ENCODE data around the gene BANF2.

Gene BANF2

DNA sequence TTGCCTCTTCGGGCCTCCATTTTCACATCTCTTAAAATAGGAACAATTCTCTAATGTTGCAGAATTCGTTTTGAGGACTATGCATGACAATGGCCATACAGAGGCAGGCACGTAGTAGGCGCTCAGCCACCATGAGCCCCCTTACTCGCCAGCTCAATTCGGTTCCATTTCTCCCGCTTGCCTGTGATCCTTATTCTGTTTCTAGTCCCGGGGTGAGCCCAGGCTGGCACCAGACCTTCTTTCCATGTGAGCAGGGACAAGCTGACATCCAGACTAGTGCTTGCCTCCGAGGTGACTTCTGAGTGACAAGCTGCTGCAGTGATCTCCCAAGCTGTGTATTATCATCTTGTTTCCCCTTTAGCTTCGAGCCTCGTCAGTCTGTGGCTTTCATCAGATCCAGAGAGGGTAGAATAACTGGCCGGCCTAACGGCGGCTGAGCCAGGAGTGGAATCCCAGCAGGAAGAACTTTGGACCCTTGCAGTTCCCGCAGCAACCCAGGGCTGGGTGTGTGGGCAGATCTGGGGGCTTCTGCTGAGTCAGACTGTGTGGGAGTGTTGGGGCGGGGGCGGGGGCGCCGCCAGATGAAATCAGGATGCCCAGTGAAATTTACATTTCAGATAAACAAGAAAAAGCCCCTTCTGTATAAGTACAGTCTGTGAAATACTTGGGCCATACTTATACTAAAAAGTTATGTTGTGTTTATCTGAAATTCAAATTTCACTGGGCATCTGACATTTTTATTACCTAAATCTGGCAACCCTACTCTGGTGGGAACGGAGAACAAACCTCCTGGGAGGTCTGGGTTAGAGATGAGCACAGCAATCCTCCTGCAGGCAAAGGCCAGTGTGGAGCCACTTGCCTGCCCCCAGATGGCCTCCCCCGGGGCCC lies 10.9 kb downstream of the BANF2 start:
- DNase-seq: no peak

DNA sequence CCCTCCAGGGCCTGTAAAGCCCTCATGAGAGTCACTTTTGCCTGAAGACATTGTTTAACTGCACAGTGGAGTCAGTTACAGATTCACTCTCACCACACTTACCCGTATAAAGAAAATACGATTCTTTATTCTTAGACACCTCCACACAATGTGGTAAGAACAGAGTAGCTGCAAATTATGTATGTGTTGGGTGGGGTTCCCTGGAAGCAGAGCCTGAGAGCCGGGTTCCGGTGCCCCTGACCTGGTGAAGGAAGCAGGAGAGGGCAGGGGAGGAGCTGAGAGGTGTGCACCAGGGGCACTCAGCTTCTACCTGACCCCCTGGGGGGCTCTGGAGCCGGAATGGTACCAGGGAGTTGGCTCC lies 11.5 kb downstream of the BANF2 start:
- no peak for DNase-seq

DNA sequence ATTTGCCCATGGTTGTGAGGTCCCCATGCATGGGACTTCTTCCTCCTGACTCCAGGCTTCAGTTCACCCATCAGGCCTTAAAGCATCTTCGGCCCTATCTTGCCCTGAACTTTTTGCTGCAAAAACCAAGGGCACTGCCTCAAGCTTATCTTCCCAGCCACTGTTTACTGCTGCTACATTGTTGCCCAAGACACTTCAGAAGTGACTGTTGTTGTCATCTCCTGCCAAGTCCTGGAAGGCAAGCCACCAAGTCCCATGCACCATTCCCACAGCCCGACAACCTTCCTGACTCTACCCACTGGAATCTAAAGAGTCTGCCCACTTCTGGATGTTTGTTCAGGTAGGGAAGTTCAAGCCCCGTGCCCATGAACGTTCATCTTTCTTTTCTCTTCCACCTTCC lies 12.4 kb downstream of the BANF2 start:
- DNase-seq: no peak

DNA sequence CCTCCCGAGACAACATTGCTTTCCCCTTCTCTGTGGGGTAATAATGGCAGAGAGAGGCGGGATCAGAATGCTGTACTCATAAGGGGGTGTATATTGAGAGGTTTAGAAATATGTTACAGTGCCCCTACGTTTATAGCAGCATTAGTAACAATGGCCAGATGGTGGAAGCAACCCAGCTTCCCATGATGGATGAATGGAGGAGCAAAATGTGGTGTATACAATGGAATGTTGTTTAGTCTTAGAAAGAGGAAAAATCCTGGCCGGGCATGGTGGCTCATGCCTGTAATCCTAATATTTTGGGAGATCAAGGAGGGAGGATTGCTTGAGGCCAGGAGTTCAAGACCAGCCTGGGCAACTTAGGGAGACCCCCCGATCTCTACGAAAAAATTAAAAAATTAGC lies 12.9 kb downstream of the BANF2 start:
- no peak for DNase-seq

DNA sequence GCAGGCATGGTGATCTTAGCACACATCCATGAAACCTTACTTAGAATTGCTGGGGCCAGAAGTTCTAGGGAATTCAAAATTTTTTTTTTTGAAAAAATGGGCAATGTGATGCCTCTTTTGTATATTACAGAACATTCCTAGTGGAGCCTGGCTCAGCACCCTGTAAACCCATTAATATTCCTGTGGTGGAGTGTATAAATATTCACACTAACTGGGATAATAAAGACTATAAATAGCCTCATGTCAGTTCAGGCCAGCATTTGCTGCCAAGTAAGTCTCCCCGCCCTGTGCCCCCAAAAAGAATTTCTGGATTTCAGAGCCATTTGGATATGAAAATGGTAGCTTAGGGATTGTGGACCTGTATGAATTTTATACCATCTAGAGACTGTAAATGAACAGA lies 14.8 kb downstream of the BANF2 start:
- DNase-seq: no peak

DNA sequence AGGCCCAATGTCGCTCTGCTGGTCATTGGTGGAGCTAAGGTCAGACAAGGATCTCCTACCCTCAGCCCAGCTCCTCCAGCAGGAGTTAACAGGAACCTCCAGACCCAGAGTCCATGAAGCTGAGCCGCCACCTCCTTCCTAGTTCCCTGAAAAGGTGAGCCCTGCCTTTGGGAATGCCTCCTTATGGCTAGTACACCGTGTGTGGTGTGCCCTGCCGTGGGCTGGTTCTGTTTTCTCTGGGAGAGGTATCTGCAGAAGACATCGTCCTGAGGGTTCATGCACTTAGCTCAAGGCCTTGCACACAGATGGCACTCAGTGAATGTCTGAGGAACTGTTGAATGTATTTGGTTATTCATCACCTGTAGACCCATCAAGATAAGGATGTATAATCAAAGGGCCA lies 15.3 kb downstream of the BANF2 start:
- no peak for DNase-seq

DNA sequence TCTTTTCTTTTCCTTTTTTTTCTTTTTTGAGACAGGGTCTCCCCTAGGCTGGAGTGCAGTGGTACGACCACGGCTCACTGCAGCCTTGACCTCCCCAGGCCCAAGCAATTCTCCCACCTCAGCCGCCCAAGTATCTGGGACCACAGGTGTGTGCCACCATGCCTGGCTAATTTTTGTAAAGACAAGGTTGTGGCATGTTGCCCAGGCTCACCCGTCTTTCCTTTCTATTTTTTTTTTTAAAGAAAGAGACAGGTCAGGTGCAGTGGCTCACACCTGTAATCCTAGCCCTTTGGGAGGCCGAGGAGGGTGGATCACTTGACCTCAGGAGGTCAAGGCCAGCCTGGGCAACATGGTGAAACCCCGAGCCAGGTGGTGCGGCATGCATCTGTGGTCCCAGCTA lies 16.6 kb downstream of the BANF2 start:
- DNase-seq: no peak

DNA sequence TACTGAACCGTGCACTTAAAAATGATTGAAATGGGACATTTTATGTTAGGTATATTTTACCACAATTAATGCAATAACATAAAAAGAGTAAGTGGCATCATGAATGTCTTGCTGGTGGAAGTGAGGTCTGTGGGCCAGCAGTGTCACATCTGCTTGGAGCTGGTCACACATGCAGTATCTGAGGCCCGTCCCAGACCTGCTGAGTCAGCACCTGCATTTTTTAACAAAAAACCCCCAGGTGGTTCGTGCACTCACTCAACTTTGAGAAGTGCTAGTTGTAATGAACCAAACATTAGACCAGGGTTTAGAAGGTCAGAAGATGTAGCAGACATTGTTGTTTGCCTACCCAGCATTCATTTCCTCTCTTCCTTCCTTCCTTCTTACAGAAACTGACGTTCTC lies 21.0 kb downstream of the BANF2 start:
- no peak for DNase-seq

DNA sequence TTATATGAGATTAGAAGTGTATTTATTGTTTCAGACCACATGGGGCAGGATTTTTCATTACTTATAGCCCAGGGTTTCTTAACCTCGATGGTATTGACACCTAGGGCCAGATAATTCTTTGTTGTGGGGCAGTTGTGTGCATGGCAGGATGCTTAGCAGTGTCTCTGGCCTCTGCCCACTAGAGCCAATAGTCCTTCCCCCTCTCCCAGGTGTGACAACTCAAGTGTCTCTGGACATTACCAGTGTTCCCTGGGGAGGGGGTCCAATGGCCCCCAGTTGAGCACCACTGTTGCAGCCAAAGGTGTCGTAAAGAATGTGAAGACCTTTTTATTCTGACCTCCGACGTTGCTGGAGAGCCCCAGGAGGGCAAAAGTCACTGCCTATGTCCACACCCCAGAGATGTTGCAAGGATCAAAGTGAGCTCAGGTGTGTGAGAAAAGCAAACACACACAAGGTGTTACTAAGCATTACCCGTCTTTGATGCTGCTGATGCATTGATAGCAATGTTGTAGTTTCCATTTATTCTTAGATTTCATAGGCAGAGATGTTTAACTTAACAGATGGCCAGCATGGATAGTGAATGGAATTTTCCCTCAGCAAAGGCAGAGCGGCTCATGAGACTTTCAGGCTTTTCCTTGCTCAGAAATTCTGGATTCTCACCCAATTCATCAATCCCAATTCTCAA lies 22.2 kb downstream of the BANF2 start:
- no peak for DNase-seq

DNA sequence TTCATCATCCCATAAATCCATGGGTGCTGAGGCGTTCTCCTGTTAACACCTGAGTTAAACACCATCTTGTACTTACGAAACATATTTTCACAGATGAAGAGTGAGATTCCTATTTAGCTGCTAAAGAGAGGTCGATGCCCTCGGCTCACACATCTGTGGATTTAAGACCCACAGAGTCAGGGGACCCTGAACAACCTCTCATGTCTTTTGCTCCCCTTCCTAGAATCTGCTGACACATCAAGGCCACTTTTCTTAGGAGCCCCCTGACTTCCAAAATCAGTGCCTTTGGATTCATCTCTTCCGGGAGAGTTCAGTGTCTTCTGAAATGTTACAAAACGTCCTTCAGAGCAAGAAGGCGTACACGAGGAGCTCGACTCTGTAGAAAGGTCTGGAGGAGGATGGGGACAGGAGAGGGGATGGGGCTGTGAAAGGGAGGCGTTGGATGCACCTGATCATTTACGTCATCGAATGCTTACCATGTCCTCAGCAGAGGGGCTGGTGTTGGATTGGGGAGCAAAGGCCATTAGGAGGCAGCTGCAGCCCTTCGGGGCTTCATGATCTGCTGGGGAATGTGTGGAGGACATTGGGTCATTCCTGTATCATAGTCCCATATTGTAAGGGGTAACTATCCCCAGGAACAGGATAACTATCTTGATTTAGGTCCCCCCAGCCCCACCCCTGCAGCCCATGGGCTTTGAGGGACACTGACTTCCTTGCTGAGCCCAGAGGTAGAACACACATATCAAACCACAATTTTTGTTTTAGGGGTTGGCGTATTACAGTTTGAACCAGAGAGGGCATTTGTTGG lies 22.9 kb downstream of the BANF2 start:
- no peak for DNase-seq

DNA sequence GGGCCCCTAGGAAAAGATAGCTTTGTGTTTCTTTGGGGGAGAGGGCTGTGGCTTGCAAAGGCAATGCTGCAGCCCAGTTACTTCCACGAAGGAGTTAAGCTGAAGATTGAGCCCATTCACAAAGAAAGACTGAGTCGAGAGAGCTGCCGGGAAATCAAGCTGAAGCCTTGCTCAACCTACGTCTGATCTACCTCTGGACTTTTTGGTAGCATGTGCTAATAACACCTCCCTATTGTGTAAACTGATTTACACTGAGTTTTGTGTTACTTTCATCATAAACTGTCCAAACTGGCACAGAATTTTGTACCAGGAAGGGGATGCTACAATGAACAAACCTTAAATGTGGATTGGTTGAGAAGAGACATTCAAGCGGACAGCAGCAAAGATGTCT lies 23.5 kb downstream of the BANF2 start:
- no peak for DNase-seq

DNA sequence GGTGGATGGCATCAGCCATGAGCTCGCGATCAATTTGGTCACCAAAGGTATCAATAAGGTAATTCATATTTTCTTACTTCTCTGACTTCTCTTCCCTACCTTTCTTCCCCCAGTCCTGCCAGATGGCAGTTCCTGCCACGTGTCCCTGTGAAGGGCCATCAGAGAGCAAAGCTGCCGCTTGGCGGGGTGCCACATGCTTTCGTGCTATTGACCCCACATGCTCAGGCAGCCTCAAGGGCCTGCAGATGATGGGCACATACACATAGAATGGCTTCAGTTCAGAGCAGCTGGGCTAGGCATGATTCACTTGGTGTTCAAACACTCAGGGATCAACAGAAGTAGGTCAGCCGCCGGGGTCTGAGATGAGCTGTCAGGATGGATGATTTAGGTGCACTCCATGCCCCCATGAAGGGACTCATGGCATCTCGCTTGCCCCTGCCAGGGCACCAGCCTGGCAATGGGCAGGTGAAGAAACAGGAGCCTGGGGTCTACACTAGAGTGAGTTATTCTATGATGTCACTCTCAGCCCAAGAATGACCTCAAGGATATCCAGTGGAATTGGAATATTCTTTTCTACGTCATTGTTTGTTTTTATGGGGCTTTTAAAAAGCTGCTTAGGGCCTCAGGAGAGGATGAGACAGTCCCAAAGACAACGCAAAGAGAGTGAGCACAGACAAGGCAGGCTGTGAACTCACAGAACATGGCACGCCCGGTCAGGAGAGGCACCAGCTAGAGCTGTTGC lies 25.5 kb downstream of the BANF2 start:
- DNase-seq: no peak

DNA sequence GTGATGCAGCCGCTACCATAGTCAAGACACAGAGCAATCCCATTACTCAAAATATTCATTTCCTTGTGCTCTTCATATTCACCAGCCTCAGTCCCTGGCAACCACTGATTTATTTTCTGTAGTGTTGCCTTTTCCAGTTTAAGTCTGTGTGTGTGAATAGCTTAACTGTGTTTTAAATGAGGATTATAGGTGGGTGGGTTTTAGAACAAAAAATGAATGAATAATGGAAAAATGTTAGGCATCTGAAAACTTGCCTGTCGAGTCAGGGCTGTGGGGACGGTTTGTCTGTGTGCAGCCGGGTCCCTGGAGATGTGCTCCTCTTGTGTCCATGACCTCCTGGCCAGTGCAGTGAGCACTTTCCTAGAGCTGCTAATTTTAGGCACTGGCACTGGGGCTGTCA lies 27.1 kb downstream of the BANF2 start:
- DNase-seq: no peak

DNA sequence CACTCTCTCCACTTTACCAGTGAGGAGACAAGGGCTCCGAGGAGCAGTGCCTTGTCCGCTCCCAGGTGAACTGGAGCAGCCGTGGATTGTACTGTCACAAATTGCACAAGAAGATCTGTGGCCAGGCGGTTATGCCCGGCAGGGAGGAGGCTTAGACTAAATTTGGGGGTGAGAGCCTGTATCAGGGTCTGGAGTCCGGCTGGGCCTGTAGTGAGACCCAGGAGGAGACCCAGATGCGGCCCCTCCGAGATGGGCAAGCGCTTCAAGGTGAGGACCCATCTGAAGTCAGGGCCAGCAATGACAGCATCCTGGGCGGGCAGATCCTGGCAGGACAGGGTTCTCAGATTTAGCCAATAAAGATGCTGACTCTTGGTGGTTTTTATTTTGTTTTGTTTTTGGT lies 27.6 kb downstream of the BANF2 start:
- no peak for DNase-seq

DNA sequence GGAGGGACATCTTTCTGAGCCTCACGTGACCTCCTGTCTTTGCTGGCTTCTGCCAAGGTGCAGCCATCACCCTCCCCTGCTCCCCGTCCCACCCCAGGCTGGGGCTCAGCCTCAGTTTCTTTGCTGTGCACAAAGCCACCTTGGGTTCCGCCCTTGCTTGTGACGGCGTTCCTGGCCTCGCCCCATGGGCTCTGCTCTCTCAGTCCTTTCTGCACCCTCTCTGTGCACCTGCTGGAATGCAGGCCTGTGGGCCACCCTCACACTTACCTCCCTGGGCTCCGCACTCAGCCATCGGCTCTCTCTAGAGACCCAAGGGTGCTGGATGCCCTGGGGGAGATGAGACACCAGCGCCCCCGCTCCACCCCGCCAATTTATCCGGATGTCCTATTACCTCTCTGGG lies 28.3 kb downstream of the BANF2 start:
- DNase-seq: no peak

DNA sequence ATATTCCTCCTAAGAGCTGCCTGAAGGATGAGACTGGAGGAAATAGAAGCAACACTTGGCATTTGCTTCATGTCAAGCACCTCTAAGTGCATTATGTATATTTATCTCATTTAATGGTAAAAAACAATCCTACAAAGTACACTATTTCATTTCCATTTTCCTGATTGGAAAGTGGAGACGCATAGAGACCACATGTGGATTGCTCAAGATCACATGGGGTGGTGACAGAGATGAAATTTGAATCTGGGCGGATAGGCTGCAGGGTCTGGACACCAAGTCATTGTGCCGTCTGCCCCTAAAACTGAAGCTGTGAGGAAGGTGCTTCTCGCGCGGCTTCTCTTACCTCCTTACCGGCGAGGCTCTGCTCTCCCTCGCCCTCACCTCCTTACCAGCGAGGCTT lies 30.3 kb downstream of the BANF2 start:
- no peak for DNase-seq

DNA sequence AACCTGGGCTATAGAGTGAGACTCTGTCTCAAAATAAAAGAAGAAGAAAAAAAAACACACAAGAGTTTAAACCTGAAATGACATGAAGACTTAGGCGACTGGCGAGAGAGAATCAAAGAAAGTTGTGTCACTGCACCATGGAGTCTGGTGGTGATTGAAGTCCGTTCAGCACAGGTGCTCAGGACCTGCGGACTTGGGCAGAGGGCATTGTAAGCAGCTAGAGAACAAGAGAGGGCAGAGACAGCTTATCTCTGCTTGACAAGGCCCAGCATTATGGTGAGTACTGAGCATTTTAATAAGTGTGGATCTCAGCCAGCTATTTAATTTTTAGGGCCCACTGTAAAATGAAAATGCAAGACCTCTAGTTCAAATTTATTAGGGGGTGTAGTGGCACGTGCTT lies 31.5 kb downstream of the BANF2 start:
- no peak for DNase-seq

DNA sequence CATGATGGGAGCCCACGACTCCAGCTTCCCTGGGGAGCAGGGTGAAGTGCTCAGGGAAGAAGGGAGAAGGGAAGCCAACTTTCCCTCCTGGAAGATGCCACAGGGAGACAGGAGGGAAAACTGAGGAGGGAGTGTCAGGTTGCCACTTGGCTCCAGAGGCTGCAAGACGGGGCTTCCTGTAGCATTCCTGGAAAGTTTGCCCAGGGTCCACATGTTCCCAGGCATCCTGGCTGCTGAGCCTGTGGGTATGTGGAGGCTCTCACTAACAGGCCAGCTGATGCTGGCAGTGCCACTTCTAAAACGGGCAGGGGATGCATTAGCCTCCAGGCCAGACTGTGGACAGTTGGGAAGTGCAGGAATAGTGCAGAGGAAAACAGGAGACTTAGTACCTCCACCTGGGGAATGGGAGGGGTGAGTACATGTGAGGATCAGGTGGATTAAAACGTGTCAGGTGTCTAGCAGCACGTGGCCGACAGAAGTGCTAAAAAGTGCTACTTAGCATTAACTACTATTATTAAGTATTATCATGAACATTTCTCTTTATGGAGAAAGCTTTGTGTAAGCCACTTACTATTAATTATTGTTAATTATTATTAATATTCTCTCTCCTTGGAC lies 33.2 kb downstream of the BANF2 start:
- DNase-seq: no peak

DNA sequence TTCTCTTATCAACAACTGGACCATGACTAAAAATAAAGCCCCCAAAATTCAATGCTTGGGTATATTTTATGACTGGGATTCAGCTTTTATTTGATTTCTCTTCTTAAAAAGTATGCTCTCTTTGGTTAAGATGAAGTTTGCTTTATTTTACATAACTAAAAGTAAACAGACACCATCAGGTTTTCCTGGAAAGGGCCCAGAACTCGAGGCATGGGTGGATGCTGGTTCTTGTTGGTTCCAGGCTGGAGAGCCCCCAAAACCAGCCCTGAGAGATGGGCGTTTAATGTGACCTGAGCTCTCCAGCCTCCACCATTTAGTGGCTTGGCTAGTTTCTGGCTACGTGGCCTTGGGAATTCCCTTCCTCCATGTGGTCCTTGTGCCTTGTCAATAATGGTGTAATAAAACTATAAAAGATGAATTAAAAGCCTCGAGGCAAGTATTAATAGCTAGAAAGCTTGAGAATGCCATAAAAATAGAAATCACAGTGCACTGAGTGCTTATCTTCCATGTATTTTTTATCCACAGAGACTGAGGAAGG lies 34.1 kb downstream of the BANF2 start:
- no peak for DNase-seq

DNA sequence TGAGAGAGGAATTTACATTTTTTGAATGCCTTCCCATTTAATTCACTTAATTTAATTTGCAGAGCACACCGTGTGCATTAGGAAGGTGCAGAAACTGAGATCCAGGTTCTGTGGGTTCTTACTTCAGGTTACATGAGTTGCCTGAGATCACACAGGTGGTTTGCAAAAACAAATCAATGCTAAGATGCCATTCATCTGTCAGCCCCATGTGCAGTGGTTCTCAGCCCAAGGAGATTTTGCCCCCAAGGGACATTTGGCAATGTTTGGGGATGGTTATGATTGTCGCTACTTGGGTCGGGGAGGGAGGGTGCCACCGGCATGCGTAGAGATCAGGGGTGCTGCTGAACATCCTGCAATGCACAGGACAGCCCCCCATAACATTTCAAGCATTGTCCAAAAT lies 34.6 kb downstream of the BANF2 start:
- no peak for DNase-seq

DNA sequence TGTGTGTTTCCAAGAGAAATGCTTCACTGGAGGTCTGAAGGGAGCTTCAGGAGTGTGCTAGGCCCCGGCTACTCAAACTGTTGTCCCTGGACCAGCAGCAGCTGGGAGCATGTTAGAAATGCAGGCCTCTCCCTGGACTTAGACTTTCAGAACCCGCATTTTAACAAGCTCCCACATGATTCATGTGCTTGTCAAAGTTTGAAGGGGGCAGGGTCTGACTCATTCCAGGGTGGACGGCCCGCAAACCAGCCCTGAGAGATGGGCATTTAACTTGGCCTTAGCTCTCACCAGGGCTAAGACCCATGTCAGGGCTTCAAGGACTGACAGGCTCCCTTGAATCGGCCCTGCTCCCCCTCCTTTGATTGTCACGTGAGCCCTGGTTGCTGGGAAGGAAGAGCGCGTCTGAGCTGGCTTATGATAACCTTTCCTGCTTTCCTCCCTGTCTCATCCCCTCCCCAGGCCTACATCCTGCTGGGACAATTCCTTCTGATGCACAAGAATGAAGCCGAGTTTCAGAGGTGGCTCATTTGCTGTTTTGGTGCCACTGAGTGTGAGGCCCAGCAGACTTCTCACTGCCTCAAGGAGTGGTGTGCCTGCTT lies 35.5 kb downstream of the BANF2 start:
- no peak for DNase-seq
